HCT116 (cell line): ENCODE measurements around the gene TMA16. TPM values are rescaled to one million over a fixed set of nuclear protein-coding genes. Genes with fewer than 3 reads are reported as not detected.

Experiments
- ATAC-seq: fragments of 200-7000 bp; cut with Tn5 transposase; 2 replicates; pipeline ENCODE4 v1.9.1; 2020; ENCODE audit warnings: mild to moderate bottlenecking, moderate library complexity
- BruUV-seq: library from RNA; stranded (reverse); fragments of 400-500 nt; replicated peaks from 2 replicates; lab custom pipeline; 2021; lab: Mats Ljungman, UMichigan
- CTCF ChIA-PET: fragments of 300-600 bp; sonication (Branson Sonifier 250); formaldehyde crosslinking; loops from one replicate; lab custom pipeline; 2021; ENCODE audit warnings: antibody characterized with exemption; lab: Charles Lee
- POLR2A ChIA-PET: fragments of 300-600, 350-600 bp; sonication (Branson Sonifier 250); formaldehyde crosslinking; loops from one replicate; lab custom pipeline; 2021; ENCODE audit warnings: antibody characterized with exemption; lab: Charles Lee
- RAD21 ChIA-PET, 2 experiments: fragments of 300-600 bp; sonication (Branson Sonifier 250); formaldehyde crosslinking; loops; one replicate each; lab custom pipeline; 2023; ENCODE audit warnings: low total read pairs in 2 of 2; ENCODE audit not compliant: uncharacterized antibody in 2 of 2, unreplicated experiment in 2 of 2, low non-redundant PET in 1 of 2; lab: Charles Lee
- DNase-seq: peaks from one replicate; pipeline ENCODE4 v3.0.0-alpha.2; 2010; ENCODE audit warnings: low read depth, low spot score
- H2AFZ ChIP-seq: fragments of 200-600 bp; shearing (Covaris generic), sonication (generic); 2 replicates; pipeline ENCODE4 v1.6.1; 2017; ENCODE audit warnings: low read depth, mixed run types, mixed read lengths, antibody characterized with exemption, low read length; ENCODE audit not compliant: poor library complexity, severe bottlenecking
- H3K27ac ChIP-seq: 2 replicates; pipeline ENCODE4 v1.5.1; 2012; ENCODE audit warnings: low read depth, low read length
- H3K27me3 ChIP-seq: fragments of 200-600 bp; sonication (generic); 2 replicates; pipeline ENCODE4 v1.6.1; 2016; ENCODE audit warnings: mixed run types, low read length, mixed read lengths; ENCODE audit not compliant: insufficient read depth
- H3K36me3 ChIP-seq, 2 experiments: fragments of 200-500 bp in 1 of 2; fragments of 200-600 bp in 1 of 2; sonication (Bioruptor generic) in 1 of 2; sonication (generic) in 1 of 2; 2 replicates each; pipeline versions ENCODE4 v1.5.1 to v1.6.1; 2014 to 2016; ENCODE audit warnings: low read length in 2 of 2, inconsistent platforms in 1 of 2, mixed read lengths in 1 of 2, mixed run types in 1 of 2; ENCODE audit not compliant: insufficient read depth in 2 of 2, control insufficient read depth in 1 of 2
- H3K4me1 ChIP-seq, 2 experiments: fragments of 200-600 bp in 1 of 2; sonication (generic) in 1 of 2; 2 replicates each; pipeline versions ENCODE4 v1.5.1 to v1.6.1; 2012 to 2017; ENCODE audit warnings: low read length in 2 of 2, inconsistent platforms in 1 of 2, mild to moderate bottlenecking in 1 of 2, mixed read lengths in 1 of 2, mixed run types in 1 of 2, moderate library complexity in 1 of 2; ENCODE audit not compliant: insufficient read depth in 2 of 2, control insufficient read depth in 1 of 2
- H3K4me2 ChIP-seq: fragments of 200-600 bp; sonication (generic); 2 replicates; pipeline ENCODE4 v1.6.1; 2017; ENCODE audit warnings: mixed run types, low read length, mixed read lengths
- H3K4me3 ChIP-seq, 2 experiments: fragments of 200-600 bp in 1 of 2; sonication (generic) in 1 of 2; replicated peaks in 1 of 2; 2 replicates each; pipeline ENCODE4 v1.5.1; 2011 to 2016; ENCODE audit warnings: low read length in 2 of 2, control low read depth in 1 of 2, low read depth in 1 of 2, mild to moderate bottlenecking in 1 of 2, mixed read lengths in 1 of 2, mixed run types in 1 of 2
- H3K79me2 ChIP-seq: fragments of 200-600 bp; sonication (generic); 2 replicates; pipeline ENCODE4 v1.6.1; 2017; ENCODE audit warnings: mild to moderate bottlenecking, mixed run types, low read length, moderate library complexity, mixed read lengths; ENCODE audit not compliant: insufficient read depth
- H3K9ac ChIP-seq: fragments of 200-600 bp; sonication (generic); 2 replicates; pipeline ENCODE4 v1.6.1; 2016; ENCODE audit warnings: low read length, mixed read lengths
- H3K9me2 ChIP-seq: fragments of 200-600 bp; sonication (generic), shearing (Covaris generic); 2 replicates; pipeline ENCODE4 v1.6.1; 2017; ENCODE audit warnings: mixed run types, mild to moderate bottlenecking, moderate library complexity; ENCODE audit not compliant: insufficient read depth
- H3K9me3 ChIP-seq, 2 experiments: fragments of 200-500 bp in 1 of 2; fragments of 200-600 bp in 1 of 2; sonication (Bioruptor generic) in 1 of 2; sonication (generic) in 1 of 2; 2 replicates each; pipeline ENCODE4 v1.6.1; 2014 to 2017; ENCODE audit warnings: low read length in 2 of 2, mixed read lengths in 2 of 2, inconsistent platforms in 1 of 2, low read depth in 1 of 2, mild to moderate bottlenecking in 1 of 2, mixed run types in 1 of 2, moderate library complexity in 1 of 2; ENCODE audit not compliant: control insufficient read depth in 1 of 2, insufficient read depth in 1 of 2
- H4K20me1 ChIP-seq: fragments of 200-600 bp; sonication (generic), shearing (Covaris generic); 2 replicates; pipeline ENCODE4 v1.6.1; 2017; ENCODE audit warnings: mixed run types, mild to moderate bottlenecking, moderate library complexity; ENCODE audit not compliant: insufficient read depth
- ATF3 ChIP-seq: IDR thresholded peaks from 2 replicates; pipeline ENCODE4 v1.6.1; 2012
- CBX3 ChIP-seq: IDR thresholded peaks from 2 replicates; pipeline ENCODE4 v1.6.1; 2012; ENCODE audit warnings: low read depth
- CEBPB ChIP-seq: IDR thresholded peaks from 2 replicates; pipeline ENCODE4 v1.6.1; 2012; ENCODE audit warnings: low read depth
- EGR1 ChIP-seq: IDR thresholded peaks from 2 replicates; pipeline ENCODE4 v1.6.1; 2012; ENCODE audit warnings: low read depth
- ELF1 ChIP-seq: IDR thresholded peaks from 2 replicates; pipeline ENCODE4 v1.6.1; 2012; ENCODE audit warnings: low read depth, borderline replicate concordance
- EZH2 ChIP-seq: fragments of 200-600 bp; sonication (generic); IDR thresholded peaks from 2 replicates; pipeline ENCODE4 v1.6.1; 2017; ENCODE audit warnings: antibody characterized with exemption, mixed run types
- EZH2phosphoT487 ChIP-seq: fragments of 200-600 bp; IDR thresholded peaks from 2 replicates; pipeline ENCODE4 v1.6.1; 2018; ENCODE audit warnings: antibody characterized with exemption, borderline replicate concordance
- JUND ChIP-seq: IDR thresholded peaks from 2 replicates; pipeline ENCODE4 v1.6.1; 2012
- MAX ChIP-seq: IDR thresholded peaks from 2 replicates; pipeline ENCODE4 v1.6.1; 2012
- POLR2A ChIP-seq: IDR thresholded peaks from 2 replicates; pipeline ENCODE4 v1.7.0; 2011; ENCODE audit warnings: borderline replicate concordance; ENCODE audit not compliant: insufficient read depth, insufficient read length; ENCODE audit errors: extremely low read depth
- POLR2AphosphoS5 ChIP-seq: IDR thresholded peaks from 2 replicates; pipeline ENCODE4 v1.6.1; 2011; ENCODE audit warnings: mild to moderate bottlenecking, low read depth, low read length, moderate library complexity
- RAD21 ChIP-seq: IDR thresholded peaks from 2 replicates; pipeline ENCODE4 v1.6.1; 2012; ENCODE audit warnings: low read depth, mild to moderate bottlenecking
- SIN3A ChIP-seq: IDR thresholded peaks from 2 replicates; pipeline ENCODE4 v1.6.1; 2012; ENCODE audit warnings: low read depth
- SRF ChIP-seq: IDR thresholded peaks from 2 replicates; pipeline ENCODE4 v1.6.1; 2012; ENCODE audit warnings: low read depth
- YY1 ChIP-seq: IDR thresholded peaks from 2 replicates; pipeline ENCODE4 v1.6.1; 2011; ENCODE audit warnings: low read length, low read depth, moderate library complexity, mild to moderate bottlenecking; ENCODE audit not compliant: insufficient replicate concordance; ENCODE audit errors: extremely low read depth
- ZBTB33 ChIP-seq: IDR thresholded peaks from 2 replicates; pipeline ENCODE4 v1.6.1; 2011; ENCODE audit warnings: mild to moderate bottlenecking, low read length, moderate library complexity; ENCODE audit not compliant: insufficient replicate concordance; ENCODE audit errors: extremely low read depth
- ZFX ChIP-seq: fragments of 450-650 bp; IDR thresholded peaks from 2 replicates; pipeline ENCODE4 v1.6.1; 2017
- intact Hi-C: fragments of 100-400 bp; cut with micrococcal nuclease; formaldehyde crosslinking; loops from 2 replicates; pipeline ENCODE4 v1.10.0; 2022
- total RNA-seq: library from RNA; stranded (reverse); gene quantifications from one replicate; pipeline ENCODE4 v1.2.1, GENCODE V29; 2021; ENCODE audit not compliant: unreplicated experiment

The TMA16 gene
- total RNA-seq, 1 experiment from 2014 or later: 52.7 TPM

- POLR2A ChIA-PET: no interaction called here
- BruUV-seq: no TSS peak
- ATAC-seq: no peak
These were observed 41.6 kb downstream of the TMA16 start for GRCh38 chr4:163536091-163536490.

GRCh38 chr4:163537114-163537513 is 42.6 kb downstream of the TMA16 start:
- Histone ChIP-seq H3K4me2 (no peak overlapping the region), H3K27ac (no peak overlapping the region), H3K4me1 (peaks cover 0 to 1% of the 10 kb centered on the region in 2 experiments; a peak in 1 of 4 replicates), H2AFZ (no peak overlapping the region), H4K20me1 (no peaks in the 10 kb centered on the region), H3K79me2 (no peaks in the 10 kb centered on the region), H3K9me2 (no peaks in the 10 kb centered on the region), H3K27me3 (no peaks in the 10 kb centered on the region), H3K36me3 (peaks cover 3 to 4% of the 10 kb centered on the region in 2 experiments; a peak in 2 of 4 replicates), H3K9ac (no peak overlapping the region), H3K4me3 (no peak overlapping the region), H3K9me3 (no peaks in the 10 kb centered on the region)
- intact Hi-C loops: no loop called here
- ChIA-PET CTCF (no interaction called here), RAD21 (no interaction called here), POLR2A (no interaction called here)
- ATAC-seq: no peak
- DNase-seq: no peak
- no TSS peak for BruUV-seq
- no peak for TF ChIP-seq ATF3
- no peak for TF ChIP-seq MAX
- TF ChIP-seq CEBPB: no peak
- no peak for TF ChIP-seq ZFX
- TF ChIP-seq CBX3: no peak
- no peak for TF ChIP-seq YY1
- no peak for TF ChIP-seq JUND
- TF ChIP-seq POLR2A: no peak
- TF ChIP-seq SIN3A: no peak
- TF ChIP-seq ELF1: no peak
- no peak for TF ChIP-seq EZH2
- TF ChIP-seq SRF: no peak
- TF ChIP-seq POLR2AphosphoS5: no peak
- TF ChIP-seq EGR1: no peak
- TF ChIP-seq EZH2phosphoT487: no peak

More at GRCh38 chr4:163536091-163536490, 41.6 kb downstream of the TMA16 start:
- TF ChIP-seq RAD21 (no peak), ZBTB33 (no peak), EGR1 (no peak), EZH2phosphoT487 (no peak), CBX3 (no peak), EZH2 (no peak)
- Histone ChIP-seq H3K9me2 (no peaks in the 10 kb centered on the region), H3K4me2 (no peak overlapping the region), H3K9ac (no peak overlapping the region), H4K20me1 (no peaks in the 10 kb centered on the region), H2AFZ (no peak overlapping the region), H3K4me1 (no peaks in the 10 kb centered on the region), H3K4me3 (no peak overlapping the region), H3K9me3 (no peaks in the 10 kb centered on the region), H3K27ac (no peak overlapping the region), H3K27me3 (no peaks in the 10 kb centered on the region), H3K36me3 (peaks cover 3 to 8% of the 10 kb centered on the region in 2 experiments; a peak in 2 of 4 replicates), H3K79me2 (no peaks in the 10 kb centered on the region)
- DNase-seq: no peak
- CTCF ChIA-PET: no interaction called here
- RAD21 ChIA-PET: no interaction called here
- intact Hi-C loops: no loop called here
